Epithelial cell of prostate (primary cell): Measurements from ENCODE around the gene ARL6IP5.

Experiments
- DNase-seq: peaks from one replicate; pipeline ENCODE4 v3.0.0-alpha.2; 2011; ENCODE audit warnings: low read depth, low spot score
- H3K27ac ChIP-seq: fragments of 450-650 bp; 2 replicates; pipeline ENCODE4 v1.5.1; 2017; ENCODE audit warnings: mild to moderate bottlenecking

The ARL6IP5 gene

GRCh38 chr3:69144631-69145245 lies 60.0 kb downstream of the ARL6IP5 start:
- DNase-seq, result no peak
- no peak overlapping the region for H3K27ac ChIP-seq

DNA sequence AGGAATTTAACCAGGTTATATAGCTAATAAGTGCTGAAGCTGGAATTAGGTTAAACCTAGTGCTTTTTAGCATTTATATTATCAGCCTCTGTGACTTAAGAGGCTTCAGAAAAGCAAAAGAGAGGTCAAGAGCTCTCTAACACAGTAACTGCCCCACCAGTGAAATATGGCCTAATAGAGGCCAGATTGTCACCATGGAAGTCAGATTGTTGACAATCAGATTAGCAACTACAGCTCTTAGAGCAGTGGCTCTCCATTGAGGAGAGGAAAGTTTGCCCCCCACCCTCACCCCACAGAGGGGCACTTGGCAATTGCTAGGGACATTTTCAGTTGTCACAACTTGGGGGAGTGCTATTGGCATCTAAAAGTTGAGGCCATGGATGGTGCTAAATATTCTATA lies 61.0 kb downstream of the ARL6IP5 start:
- H3K27ac ChIP-seq, result no peak overlapping the region
- DNase-seq, result no peak

DNA sequence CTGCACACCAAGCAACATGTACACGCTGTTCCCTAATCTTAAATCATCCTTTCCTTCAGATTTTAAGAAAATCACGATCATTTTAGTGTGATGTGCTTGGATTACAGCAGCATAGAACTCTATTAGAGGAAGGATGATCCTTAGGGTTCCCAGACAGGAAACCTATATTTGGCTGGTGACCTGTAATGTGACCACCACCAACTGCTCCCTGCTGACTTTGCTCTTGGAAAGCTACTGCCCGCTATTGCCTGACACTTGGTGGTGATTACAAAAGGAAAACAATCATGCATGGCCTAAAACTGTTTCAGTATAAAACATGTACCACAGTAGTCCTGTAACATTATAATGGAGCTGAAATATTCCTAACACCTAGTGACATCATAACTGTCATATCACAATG lies 64.8 kb downstream of the ARL6IP5 start:
- H3K27ac ChIP-seq, result no peak overlapping the region
- no peak for DNase-seq
